ENCODE results near the gene CLSTN2.

DNA sequence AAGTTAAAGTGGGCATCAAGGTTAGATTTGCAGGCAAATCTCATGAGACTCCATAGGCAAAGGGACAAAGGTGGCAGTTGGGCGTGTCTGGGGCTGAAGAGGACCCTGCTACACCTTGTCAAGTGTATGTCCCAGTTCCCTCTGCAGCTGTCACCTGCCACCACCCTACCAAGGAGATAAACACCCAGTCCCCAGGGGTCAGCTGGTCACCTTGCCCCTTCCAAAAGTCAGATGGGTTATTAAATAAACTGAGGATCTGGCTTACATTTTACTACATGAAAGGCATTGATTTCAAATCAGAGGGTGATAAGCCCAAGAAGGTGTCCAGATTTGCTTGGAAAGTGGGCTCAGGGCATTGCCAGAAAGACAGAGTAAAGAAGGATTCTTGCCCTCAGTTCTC lies 494.8 kb downstream of the CLSTN2 start:
- TF ChIP-seq, protein P1, sequence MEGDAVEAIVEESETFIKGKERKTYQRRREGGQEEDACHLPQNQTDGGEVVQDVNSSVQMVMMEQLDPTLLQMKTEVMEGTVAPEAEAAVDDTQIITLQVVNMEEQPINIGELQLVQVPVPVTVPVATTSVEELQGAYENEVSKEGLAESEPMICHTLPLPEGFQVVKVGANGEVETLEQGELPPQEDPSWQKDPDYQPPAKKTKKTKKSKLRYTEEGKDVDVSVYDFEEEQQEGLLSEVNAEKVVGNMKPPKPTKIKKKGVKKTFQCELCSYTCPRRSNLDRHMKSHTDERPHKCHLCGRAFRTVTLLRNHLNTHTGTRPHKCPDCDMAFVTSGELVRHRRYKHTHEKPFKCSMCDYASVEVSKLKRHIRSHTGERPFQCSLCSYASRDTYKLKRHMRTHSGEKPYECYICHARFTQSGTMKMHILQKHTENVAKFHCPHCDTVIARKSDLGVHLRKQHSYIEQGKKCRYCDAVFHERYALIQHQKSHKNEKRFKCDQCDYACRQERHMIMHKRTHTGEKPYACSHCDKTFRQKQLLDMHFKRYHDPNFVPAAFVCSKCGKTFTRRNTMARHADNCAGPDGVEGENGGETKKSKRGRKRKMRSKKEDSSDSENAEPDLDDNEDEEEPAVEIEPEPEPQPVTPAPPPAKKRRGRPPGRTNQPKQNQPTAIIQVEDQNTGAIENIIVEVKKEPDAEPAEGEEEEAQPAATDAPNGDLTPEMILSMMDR (conservative IDR thresholded peaks at IDR 0.05 in 1 of 2, IDR thresholded peaks at IDR 0.05 in 1 of 2; ENCODE audit: extremely low read depth in 1 of 2, insufficient read depth in 1 of 2, low read depth in 1 of 2, low read length in 2 of 2) = no peak
- TF ChIP-seq EZH2 (IDR thresholded peaks at IDR 0.05; ENCODE audit: borderline replicate concordance, low read length) = no peak
